Keratinocyte (primary cell): ENCODE data around the gene CD40.

Experiments
- CTCF ChIP-seq, 3 experiments: IDR thresholded peaks in 1 of 3; conservative IDR thresholded peaks in 1 of 3; optimal IDR thresholded peaks in 1 of 3; 2 replicates in 2 of 3; 3 replicates in 1 of 3; pipeline versions ENCODE3 to v1.5.1; 2011; ENCODE audit warnings: low read length in 3 of 3, mild to moderate bottlenecking in 3 of 3, moderate library complexity in 2 of 3, control low read depth in 1 of 3, inconsistent platforms in 1 of 3; ENCODE audit not compliant: insufficient read depth in 2 of 3; ENCODE audit errors: extremely low read depth in 1 of 3
- EZH2 ChIP-seq: IDR thresholded peaks from one replicate; pipeline ENCODE4 v1.6.1; 2012; ENCODE audit warnings: inconsistent platforms, mild to moderate bottlenecking, low read length, moderate library complexity

- TF ChIP-seq CTCF (optimal IDR thresholded peaks at IDR 0.05 in 1 of 3, IDR thresholded peaks at IDR 0.05 in 1 of 3, conservative IDR thresholded peaks at IDR 0.05 in 1 of 3; ENCODE audit: extremely low read depth in 1 of 3, insufficient read depth in 2 of 3, low read length in 3 of 3), result peak in 1 of 3 experiments; percentile 13
- no peak for TF ChIP-seq EZH2
Measured at GRCh38 chr20:46093531-46093930, 24.6 kb upstream of the CD40 start.
